GM10847 (cell line): Measurements from ENCODE around the gene RTBDN.

ENCODE experiments used
- POLR2A ChIP-seq: IDR thresholded peaks from 2 replicates; pipeline ENCODE4 v1.6.1; 2011; ENCODE audit not compliant: insufficient read length; ENCODE audit errors: extremely low read depth

RTBDN gene

DNA sequence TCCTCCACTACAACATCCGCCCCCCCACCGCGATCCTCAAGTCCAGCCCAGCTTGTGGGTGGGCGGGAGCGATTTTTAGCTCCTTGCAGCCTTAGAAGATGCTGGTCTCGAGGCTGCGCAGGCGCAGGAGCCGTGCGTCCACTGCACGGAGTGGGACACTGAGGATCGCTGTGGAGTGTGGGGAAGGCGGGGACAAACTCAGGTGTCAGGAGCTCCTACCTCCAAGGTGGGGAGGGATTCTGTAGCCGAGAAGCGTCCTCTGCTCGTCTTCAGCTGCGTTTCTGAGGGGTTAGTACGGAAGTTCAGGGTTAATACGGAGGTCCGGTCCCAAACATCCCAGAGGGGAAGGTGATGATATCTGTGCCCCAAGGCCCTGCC, at the start of gene RTBDN:
Gene RTBDN (minus strand): TSS at position 14 of the 378 bp plus-strand sequence. CDS start 4,600 bp downstream, outside the sequence.
- no peak for TF ChIP-seq POLR2A

- no peak for TF ChIP-seq POLR2A
Observed at GRCh38 chr19:12882589-12882988, 48.2 kb upstream of the RTBDN start.

GRCh38 chr19:12881172-12881808, 46.9 kb upstream of the RTBDN start, which contains the start of gene DNASE2:
Gene DNASE2 (minus strand): TSS chr19:12881449. CDS start chr19:12881375, 74 bp downstream.
- TF ChIP-seq POLR2A: peak; percentile 71

DNA sequence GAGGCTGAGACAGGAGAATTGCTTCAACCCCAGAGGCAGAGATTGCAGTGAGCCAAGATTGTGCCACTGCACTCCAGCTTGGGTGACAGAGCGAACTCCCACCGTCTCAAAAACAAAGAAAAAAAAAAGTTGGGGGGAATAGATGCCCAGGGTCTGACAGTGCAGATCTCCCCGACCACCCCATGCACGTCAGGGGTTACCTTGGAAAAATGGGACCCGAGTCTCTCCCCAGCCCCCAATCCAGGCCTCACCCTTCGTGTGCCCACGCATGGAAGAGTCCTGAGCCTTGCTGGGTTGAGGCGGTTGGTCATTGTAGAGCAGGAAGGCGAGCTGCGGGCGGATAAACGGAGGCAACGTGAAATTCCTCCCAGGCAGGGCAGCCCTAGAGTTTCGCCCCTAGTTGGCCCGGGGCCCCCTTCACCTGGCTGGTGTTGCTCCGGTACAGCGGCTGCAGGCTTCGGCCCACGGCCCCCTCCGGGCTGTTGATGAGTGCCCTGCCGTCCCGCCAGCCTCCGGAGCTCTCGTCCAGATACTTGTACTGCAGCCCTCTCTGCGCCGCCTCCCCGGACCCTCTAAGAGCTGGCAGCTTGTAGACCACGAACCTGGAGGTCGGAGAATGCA, 46.3 kb upstream of the RTBDN start:
- TF ChIP-seq POLR2A: no peak

- no peak for TF ChIP-seq POLR2A
Observed at GRCh38 chr19:12875086-12875485, 40.7 kb upstream of the RTBDN start.

GRCh38 chr19:12873891-12874745, 39.7 kb upstream of the RTBDN start:
- TF ChIP-seq POLR2A: no peak

DNA sequence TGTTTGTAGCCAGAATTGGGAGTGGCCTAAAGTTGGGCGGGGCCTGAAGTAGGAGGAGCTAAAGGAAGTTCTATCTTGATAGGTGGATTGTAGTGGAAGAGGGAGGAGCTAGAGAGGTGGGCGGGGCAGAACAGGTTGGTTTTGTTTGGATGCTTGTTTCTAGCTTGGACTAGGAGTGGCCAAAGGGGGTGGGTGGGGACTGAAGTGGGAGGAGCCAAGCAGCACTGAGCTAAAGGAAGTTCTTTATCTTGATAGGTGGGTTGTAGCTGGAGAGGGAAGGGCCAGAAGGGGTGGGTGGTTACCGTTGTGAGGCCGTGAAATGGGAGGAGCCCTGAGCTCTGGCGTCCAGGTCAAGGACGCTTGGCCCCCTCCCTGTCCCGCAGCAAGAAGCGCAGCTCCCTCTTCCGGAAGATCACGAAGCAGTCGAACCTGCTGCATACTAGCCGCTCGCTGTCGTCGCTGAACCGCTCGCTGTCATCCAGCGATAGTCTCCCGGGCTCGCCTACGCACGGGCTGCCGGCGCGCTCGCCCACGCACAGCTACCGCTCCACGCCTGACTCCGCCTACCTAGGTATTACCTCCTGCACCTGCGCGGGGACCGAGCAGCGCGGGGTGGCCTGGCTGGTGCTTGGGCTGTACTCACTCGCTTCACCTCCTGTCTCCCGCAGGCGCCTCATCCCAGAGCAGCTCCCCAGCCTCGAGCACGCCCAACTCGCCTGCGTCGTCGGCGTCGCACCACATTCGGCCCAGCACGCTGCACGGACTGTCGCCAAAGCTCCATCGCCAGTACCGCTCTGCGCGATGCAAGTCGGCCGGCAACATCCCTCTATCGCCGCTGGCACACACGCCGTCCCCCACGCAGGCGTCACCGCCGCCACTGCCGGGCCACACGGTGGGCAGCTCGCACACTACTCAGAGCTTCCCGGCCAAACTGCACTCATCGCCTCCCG, 38.8 kb upstream of the RTBDN start:
- no peak for TF ChIP-seq POLR2A

GRCh38 chr19:12872255-12872654, 37.9 kb upstream of the RTBDN start:
- no peak for TF ChIP-seq POLR2A

DNA sequence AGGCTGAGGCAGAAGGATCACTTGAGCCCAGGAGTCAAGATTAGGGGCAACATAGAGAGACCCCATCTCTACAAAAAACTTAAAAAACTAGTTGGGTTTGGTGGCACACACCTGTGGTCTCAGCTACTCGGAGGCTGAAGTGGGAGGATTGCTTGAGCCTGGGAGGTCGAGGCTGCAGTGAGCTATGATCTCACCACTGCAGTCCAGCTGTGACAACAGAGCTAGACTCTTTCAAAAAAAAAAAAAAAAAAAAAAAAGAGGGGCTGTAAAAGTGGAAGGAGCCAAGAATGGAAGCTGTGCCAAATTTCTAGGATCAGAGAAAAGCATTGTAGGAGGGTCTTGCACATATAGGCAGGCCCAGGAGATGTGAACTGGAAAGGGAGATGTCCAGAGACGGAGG, 37.3 kb upstream of the RTBDN start:
- no peak for TF ChIP-seq POLR2A

DNA sequence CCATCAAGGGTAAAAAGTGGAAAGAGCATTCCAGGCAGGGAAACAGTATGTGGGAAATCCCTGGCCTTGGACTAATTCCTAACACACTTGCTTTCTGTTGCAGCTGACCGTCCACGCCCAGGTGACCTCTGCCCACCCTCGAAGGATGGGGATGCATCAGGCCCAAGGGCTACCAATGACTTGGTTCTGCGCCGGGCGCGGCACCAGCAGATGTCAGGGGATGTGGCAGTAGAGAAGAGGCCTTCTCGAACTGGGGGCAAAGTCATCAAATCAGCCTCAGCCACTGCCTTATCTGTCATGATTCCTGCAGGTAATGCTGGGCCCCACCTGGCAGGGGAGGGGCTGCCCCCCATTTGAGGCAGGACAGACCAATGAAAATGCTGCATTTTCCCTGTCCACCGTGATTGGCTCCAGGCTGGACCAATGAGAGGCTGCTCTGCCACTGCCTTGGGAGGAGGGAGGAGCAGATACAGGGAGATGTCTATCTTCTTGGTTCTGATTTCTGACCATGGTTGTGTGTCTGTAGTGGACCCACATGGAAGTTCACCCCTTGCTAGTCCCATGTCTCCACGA, 34.2 kb upstream of the RTBDN start:
- no peak for TF ChIP-seq POLR2A

DNA sequence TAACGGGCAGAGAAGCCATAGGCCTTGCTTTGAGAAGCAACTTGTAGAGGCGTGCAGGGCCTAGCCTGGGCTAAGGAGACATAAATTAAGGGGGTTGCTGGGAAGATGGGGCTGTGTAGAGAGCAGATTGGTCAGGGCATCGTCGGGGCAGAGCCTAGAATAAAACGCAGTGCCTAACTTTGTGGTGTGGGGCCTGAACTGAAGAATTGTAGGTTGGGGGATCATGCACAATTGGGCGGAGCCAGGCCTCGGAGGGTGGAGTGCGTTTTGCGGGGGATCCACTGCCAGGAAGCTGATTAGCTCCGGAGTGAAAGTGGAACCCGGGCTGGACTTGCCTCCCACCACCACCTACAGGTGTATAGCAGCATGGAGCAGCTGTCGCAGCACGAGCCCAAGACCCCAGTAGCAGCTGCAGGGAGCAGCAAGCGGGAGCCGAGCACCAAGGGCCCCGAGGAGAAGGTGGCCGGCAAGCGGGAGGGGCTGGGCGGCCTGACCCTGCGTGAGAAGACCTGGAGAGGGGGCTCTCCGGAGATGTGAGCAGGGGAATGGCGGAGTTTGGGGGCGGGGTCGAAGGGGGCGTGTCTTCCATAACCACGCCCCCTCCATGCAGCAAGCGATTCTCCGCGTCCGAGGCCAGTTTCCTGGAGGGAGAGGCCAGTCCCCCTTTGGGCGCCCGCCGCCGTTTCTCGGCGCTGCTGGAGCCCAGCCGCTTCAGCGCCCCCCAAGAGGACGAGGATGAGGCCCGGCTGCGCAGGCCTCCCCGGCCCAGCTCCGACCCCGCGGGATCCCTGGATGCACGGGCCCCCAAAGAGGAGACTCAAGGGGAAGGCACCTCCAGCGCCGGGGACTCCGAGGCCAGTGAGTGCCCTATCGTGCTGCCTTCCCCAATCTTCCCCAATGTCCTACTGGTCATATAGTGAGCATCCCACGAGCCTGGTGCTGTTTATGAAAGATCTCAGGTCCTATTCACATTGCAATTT, 33.0 kb upstream of the RTBDN start:
- peak; percentile 23 for TF ChIP-seq POLR2A

- no peak for TF ChIP-seq POLR2A
Observed at GRCh38 chr19:12866416-12867119, 32.2 kb upstream of the RTBDN start.
